Stimulated activated CD8-positive, alpha-beta memory T cell treated with anti-CD3 and anti-CD28 coated beads, Interleukin-12 subunit alpha, Interleukin-12 subunit beta, amount 100 ng/mL, for 1 hour (primary cell): Measurements from ENCODE around the gene LEUTX.
"Not testable (repeated sequence)": the region's sequence is repeated elsewhere in the genome, so short reads cannot be mapped to it uniquely, and the experiment has no call there.

Experiments
- DNase-seq: peaks from one replicate; pipeline ENCODE4 v3.0.0-alpha.2; 2020; ENCODE audit warnings: low read depth

The LEUTX gene, protein sequence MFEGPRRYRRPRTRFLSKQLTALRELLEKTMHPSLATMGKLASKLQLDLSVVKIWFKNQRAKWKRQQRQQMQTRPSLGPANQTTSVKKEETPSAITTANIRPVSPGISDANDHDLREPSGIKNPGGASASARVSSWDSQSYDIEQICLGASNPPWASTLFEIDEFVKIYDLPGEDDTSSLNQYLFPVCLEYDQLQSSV

DNA sequence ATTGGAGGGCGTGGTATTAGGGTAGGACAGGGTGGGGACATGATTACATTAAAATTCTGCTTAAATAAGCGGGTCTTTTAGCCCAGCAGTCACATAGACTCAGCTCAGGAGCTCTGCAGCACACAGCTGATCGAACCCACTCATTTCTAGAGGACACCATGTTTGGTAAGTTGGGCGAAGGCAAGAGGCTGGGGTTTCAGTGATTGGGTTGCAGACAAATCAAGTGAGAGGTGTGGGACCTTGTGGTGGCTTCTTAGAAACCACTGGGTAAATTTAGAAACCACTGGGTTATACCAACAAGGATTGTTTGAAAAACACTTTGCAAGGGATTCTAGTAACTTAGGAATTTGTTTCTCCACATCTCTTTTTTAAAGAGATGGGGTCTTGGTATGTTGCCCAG is at the start of gene LEUTX:
TSS of gene LEUTX (plus strand) at position 92 of the 400 bp plus-strand sequence. CDS start at position 159, 67 bp downstream.
- DNase-seq: no peak

GRCh38 chr19:39729594-39729993 is 49.1 kb upstream of the LEUTX start:
- no peak for DNase-seq

DNA sequence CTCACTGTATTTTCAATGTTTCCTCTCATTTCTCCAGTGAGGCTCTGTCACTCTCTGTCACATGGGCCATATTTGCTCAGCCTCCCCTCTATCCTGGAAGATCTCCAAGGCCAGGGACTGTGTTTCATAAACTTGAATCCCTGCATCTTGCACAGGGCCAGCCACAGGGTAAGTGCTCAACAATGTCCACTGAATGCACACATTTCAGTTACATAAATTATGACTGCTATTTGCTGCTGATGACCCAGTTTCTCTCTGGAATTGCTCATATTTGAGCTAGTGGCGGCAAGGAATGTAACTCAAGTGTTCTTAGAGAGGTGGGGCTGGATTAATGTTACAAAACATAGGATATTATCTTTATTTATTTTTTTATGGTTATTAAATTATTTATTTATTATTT is 47.0 kb upstream of the LEUTX start:
- no peak for DNase-seq

DNA sequence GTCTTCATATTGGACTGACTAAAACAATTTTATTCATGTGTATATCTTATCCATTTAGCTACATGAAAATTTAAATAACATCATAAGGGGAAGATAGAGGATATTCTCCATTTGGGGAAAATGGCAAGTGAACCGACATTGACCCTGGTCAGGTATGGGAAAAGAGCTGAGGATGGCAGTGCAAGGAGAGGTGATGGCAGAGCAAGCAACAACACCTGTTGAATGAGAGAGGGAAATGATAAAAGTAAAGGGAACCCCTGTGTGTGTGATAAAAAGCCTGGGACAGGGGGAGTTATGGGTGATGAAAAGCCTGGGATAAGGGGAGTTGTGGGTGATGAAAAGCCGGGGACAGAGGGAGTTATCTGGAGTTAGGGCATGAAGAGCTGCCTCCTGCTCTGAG is 44.8 kb upstream of the LEUTX start:
- DNase-seq: no peak

DNA sequence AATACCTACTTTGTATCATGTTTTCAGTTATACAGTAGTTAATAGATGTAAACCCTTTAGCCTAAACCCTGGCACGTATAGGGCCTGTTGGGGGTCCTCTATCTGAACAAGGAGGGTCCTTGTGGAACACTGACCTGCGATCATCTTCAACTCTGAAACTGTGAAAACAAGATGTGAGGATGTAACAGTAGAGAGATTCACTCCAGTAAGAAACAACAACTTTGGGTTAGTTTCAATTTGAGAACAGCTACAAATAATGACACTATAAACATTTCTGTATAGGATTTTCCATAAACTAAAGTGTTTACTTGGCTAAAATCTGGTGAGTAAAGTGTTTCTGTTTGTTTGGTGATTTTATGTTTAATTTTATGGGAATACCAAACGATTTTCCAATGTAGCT is 43.0 kb upstream of the LEUTX start:
- no peak for DNase-seq

- no peak for DNase-seq
Measured at GRCh38 chr19:39736088-39736487, 42.6 kb upstream of the LEUTX start.

- DNase-seq: no peak
Measured at GRCh38 chr19:39737351-39737750, 41.3 kb upstream of the LEUTX start.

GRCh38 chr19:39737891-39738290 is 40.8 kb upstream of the LEUTX start, which contains the start of gene CLC:
CLC (minus strand) TSS chr19:39738029; CDS start chr19:39737952, 77 bp downstream.
- DNase-seq: no peak

DNA sequence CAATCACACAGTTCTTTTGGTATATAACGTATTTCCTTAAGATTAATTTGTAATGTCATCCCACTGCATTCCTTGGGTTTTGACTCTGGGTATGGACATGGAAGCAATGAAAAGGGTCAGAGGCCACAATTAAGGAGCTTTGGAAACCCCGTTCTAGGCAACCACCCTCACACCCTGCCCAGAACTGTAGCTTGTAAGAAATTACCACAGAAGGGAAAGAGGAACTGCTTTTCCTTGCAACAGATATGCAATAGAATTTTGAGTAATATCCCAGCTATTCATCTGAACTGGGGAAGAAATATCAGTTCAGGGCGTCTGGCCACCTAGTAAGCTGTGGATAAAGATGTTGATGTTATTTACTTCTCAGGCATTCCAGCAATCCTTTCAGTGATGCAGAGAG is 39.8 kb upstream of the LEUTX start:
- no peak for DNase-seq

DNA sequence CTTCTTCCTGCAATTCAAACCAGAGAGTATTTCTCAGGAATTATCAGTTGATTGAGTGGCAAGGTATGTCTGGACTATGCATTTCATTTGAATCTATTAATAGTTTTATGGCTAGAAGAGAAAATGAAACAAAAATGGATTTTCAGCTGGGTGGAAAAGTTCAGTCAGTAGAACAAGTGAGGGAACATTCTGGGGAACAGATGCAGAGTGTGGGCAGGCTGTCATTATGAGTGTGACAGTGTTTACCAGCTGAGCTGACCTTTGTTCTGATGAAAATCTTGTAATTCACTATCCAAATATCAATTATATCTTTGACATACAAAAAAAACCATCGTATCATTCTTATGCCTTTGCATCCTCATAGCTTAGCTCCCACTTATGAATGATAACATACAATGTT is 38.3 kb upstream of the LEUTX start:
- no peak for DNase-seq

GRCh38 chr19:39745643-39746042 is 33.0 kb upstream of the LEUTX start:
- DNase-seq: no peak

- no peak for DNase-seq
Measured at GRCh38 chr19:39746836-39747529, 31.7 kb upstream of the LEUTX start.

GRCh38 chr19:39749981-39750380 is 28.7 kb upstream of the LEUTX start:
- no peak for DNase-seq

GRCh38 chr19:39752390-39752789 is 26.3 kb upstream of the LEUTX start:
- no peak for DNase-seq

DNA sequence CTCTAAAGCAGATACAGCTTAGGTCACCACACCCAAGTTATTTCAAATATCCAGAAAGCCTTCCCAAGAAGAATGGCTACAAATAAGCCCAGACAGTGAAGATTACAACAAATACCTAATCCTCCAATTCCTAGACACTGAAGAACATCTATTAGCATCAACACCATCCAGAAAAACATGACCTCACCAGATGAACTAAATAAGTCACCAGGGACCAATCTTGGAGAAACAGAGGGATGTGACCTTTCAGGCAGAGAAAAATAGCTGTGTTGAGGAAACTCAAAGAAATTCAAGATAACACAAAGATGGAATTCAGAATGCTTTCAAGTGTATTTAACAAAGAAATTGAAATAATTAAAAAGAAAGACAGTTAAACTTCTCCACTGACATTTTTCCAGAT is 25.9 kb upstream of the LEUTX start:
- DNase-seq: no peak

GRCh38 chr19:39754544-39754943 is 24.1 kb upstream of the LEUTX start:
- DNase-seq: no peak

- DNase-seq: no peak
Measured at GRCh38 chr19:39754971-39755370, 23.7 kb upstream of the LEUTX start.

- DNase-seq: no peak
Measured at GRCh38 chr19:39759457-39760184, 19.0 kb upstream of the LEUTX start.

GRCh38 chr19:39761851-39762250 is 16.8 kb upstream of the LEUTX start:
- not testable (repeated sequence) for DNase-seq

DNA sequence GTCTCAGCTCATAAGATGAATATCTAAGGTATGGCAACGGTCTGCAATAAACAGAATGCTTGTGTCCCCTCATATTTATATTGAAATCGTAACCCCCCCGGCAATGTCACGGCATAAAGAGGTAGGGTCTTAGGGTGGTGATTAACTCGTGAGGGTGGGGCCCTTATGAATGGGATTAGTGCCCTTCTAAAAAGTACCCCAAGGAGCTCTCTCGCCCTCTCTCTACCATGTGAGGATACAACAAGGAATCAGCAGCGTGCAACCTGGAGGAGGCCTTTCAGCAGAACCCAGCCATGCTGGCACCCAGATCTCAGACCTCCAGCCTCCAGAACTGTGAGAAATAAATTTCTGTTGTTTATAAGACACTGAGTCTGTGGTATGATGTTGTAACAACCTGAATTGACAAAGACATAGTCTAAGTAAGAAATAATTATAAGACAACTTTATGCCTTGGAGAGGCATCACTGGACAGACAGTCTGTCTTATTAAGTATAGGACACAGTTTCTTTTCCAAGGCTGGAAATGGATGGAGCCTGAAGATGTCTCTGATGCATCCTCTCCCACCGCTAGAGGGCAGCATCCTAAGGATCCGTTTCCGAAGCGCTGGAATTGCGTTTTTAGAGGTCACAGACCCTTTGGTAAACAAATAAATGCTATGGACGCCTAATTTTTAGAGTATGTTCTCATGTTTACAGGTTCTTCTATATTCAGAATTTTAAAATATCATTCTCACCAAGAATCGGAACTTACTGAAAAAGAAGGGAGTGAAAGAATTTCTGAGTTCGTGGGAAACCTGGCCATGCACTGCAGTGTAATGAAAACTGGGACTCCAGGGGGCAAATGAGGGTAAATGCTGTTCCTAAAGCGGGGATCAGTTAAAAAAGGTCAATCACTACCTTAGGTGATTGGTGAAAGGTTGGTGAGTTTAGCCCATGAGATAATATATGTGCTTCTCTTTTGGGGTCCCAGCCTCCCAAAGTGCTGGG is 13.3 kb upstream of the LEUTX start:
- peak; percentile 19 for DNase-seq

DNA sequence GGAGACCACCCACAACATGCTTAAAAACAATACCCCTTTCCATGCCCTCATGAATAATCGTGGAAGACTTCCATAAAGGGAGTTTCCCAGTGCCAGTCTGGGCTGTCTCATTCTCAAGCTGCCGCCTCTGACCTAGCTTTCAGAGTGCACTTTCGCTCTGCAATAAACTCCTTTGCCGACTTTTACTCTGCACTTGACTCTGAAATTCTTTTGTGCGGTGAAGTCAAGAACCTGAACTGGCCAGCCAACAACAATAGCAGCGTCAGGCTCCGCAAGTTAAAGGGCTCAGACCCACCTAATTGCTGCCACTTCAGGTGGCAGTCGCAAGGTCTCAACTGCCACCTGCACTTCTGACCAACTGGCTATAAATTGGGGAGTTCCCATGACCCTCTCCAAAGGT is 10.3 kb upstream of the LEUTX start:
- no peak for DNase-seq

DNA sequence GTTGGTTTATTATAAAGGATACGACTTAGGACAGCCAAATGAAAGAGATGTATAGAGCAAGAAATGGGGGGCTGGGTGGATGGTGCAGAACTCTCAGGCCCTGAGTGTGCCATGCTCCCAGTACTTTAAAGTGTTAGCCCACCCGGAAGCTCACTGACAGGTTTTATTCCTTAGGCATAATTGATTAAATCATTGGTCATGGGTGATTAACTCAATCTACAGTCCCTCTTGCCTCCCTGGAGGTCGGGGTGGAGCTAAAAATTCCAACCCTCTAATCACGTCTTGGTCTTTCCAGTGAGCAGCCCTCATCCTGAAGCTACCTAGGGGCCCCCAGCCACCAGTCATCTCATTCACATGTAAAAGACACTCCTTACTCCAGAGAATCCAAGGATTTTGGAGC is 9.9 kb upstream of the LEUTX start:
- DNase-seq: no peak
